ENCODE data around the gene VCY1B.
"Not testable (repeated sequence)": the region's sequence is repeated elsewhere in the genome, so short reads cannot be mapped to it uniquely, and the experiment has no call there.

Gene VCY1B
- 0 reads per million in 2 donors for total RNA-seq

GRCh38 chrY:14055927-14056326 lies at the start of gene VCY1B:
Gene VCY1B (plus strand): TSS chrY:14056227. CDS start chrY:14056290, 63 bp downstream.
- not testable (repeated sequence) for DNase-seq

GRCh38 chrY:14011916-14012315 lies 44.1 kb upstream of the VCY1B start:
- DNase-seq: not testable (repeated sequence)

- DNase-seq: not testable (repeated sequence)
Observed at GRCh38 chrY:14030395-14030794, 25.6 kb upstream of the VCY1B start.

- no peak for DNase-seq
Observed at GRCh38 chrY:14085877-14086276, 29.9 kb downstream of the VCY1B start.
